HG03159 (cell line): ENCODE data around the gene ADAMTSL3.

Experiments
- ATAC-seq: cut with Tn5 transposase; IDR thresholded peaks from one replicate; pipeline ENCODE4 v1.9.1; 2021; ENCODE audit warnings: mild to moderate bottlenecking, moderate library complexity; ENCODE audit not compliant: unreplicated experiment

Gene ADAMTSL3

GRCh38 chr15:83653639-83654378 is at the start of gene ADAMTSL3:
TSS of gene ADAMTSL3 (plus strand) at chr15:83654123. CDS start at chr15:83655762, 1,639 bp downstream.
- ATAC-seq, result no peak

GRCh38 chr15:83604549-83604948 is 49.4 kb upstream of the ADAMTSL3 start:
- ATAC-seq, result no peak

GRCh38 chr15:83605111-83605945 is 48.6 kb upstream of the ADAMTSL3 start:
- no peak for ATAC-seq

GRCh38 chr15:83610132-83610531 is 43.8 kb upstream of the ADAMTSL3 start:
- ATAC-seq, result no peak

GRCh38 chr15:83610901-83611685 is 42.8 kb upstream of the ADAMTSL3 start:
- no peak for ATAC-seq

- no peak for ATAC-seq
Measured at GRCh38 chr15:83612226-83612625, 41.7 kb upstream of the ADAMTSL3 start.

GRCh38 chr15:83612898-83613635 is 40.9 kb upstream of the ADAMTSL3 start:
- ATAC-seq, result no peak

- no peak for ATAC-seq
Measured at GRCh38 chr15:83613714-83614113, 40.2 kb upstream of the ADAMTSL3 start.

- ATAC-seq, result no peak
Measured at GRCh38 chr15:83616840-83617239, 37.1 kb upstream of the ADAMTSL3 start.

- ATAC-seq, result no peak
Measured at GRCh38 chr15:83626171-83626802, 27.6 kb upstream of the ADAMTSL3 start.

- no peak for ATAC-seq
Measured at GRCh38 chr15:83631534-83631933, 22.4 kb upstream of the ADAMTSL3 start.

GRCh38 chr15:83643201-83643600 is 10.7 kb upstream of the ADAMTSL3 start:
- no peak for ATAC-seq

GRCh38 chr15:83644439-83644838 is 9.5 kb upstream of the ADAMTSL3 start:
- ATAC-seq, result no peak

GRCh38 chr15:83650831-83651230 is 3.1 kb upstream of the ADAMTSL3 start:
- ATAC-seq, result no peak

- no peak for ATAC-seq
Measured at GRCh38 chr15:83651541-83651940, 2.4 kb upstream of the ADAMTSL3 start.

- ATAC-seq, result no peak
Measured at GRCh38 chr15:83652626-83653204, 1.2 kb upstream of the ADAMTSL3 start.

- no peak for ATAC-seq
Measured at GRCh38 chr15:83653288-83653638, 660 bp upstream of the ADAMTSL3 start.

- ATAC-seq, result no peak
Measured at GRCh38 chr15:83654379-83655236, 685 bp downstream of the ADAMTSL3 start.

- ATAC-seq, result no peak
Measured at GRCh38 chr15:83655237-83655616, 1.3 kb downstream of the ADAMTSL3 start.
